GM23338 (cell line): ENCODE results near the gene IYD. TPM values are rescaled to one million over a fixed set of nuclear protein-coding genes. Genes with fewer than 3 reads are reported as not detected.

Experiments
- ATAC-seq: fragments of 200-7000 bp; cut with Tn5 transposase; 3 replicates; pipeline ENCODE4 v1.9.1; 2020
- DNase-seq: peaks from one replicate; pipeline ENCODE4 v3.0.0-alpha.2; 2015; ENCODE audit warnings: low spot score
- H2AFZ ChIP-seq: fragments of 200-600 bp; sonication (generic); 2 replicates; pipeline ENCODE4 v1.8.0; 2016; ENCODE audit warnings: antibody characterized with exemption, mild to moderate bottlenecking, moderate library complexity
- H3F3A ChIP-seq: fragments of 200-600 bp; sonication (generic); replicated peaks from 2 replicates; pipeline ENCODE4 v1.8.0; 2017; ENCODE audit warnings: antibody characterized with exemption, mixed run types, low read depth
- H3K27ac ChIP-seq: fragments of 200-600 bp; sonication (generic); 2 replicates; pipeline ENCODE4 v1.6.1; 2016; ENCODE audit warnings: low read depth
- H3K27me3 ChIP-seq: fragments of 200-600 bp; sonication (generic); 2 replicates; pipeline ENCODE4 v1.8.0; 2016; ENCODE audit warnings: mild to moderate bottlenecking, mixed run types, moderate library complexity; ENCODE audit not compliant: insufficient read depth
- H3K36me3 ChIP-seq: fragments of 200-600 bp; sonication (generic); 2 replicates; pipeline ENCODE4 v1.8.0; 2016; ENCODE audit warnings: mild to moderate bottlenecking; ENCODE audit not compliant: insufficient read depth
- H3K4me1 ChIP-seq: fragments of 200-600 bp; sonication (generic); 2 replicates; pipeline ENCODE4 v1.8.0; 2016; ENCODE audit warnings: mild to moderate bottlenecking, moderate library complexity; ENCODE audit not compliant: insufficient read depth
- H3K4me2 ChIP-seq: fragments of 200-600 bp; sonication (generic); 2 replicates; pipeline ENCODE4 v1.7.1; 2017; ENCODE audit warnings: mixed run types
- H3K4me3 ChIP-seq: fragments of 200-600 bp; sonication (generic); 2 replicates; pipeline ENCODE4 v1.6.1; 2016; ENCODE audit warnings: mixed run types
- H3K79me2 ChIP-seq: fragments of 200-600 bp; sonication (generic); replicated peaks from 2 replicates; pipeline ENCODE4 v1.8.0; 2017; ENCODE audit warnings: mild to moderate bottlenecking; ENCODE audit not compliant: insufficient read depth
- H3K9me2 ChIP-seq: fragments of 200-600 bp; sonication (generic); 2 replicates; pipeline ENCODE4 v1.8.0; 2017; ENCODE audit not compliant: insufficient read depth
- H4K20me1 ChIP-seq: fragments of 200-600 bp; sonication (generic); replicated peaks from 2 replicates; pipeline ENCODE4 v1.8.0; 2017; ENCODE audit warnings: mild to moderate bottlenecking; ENCODE audit not compliant: insufficient read depth
- H3K27ac Mint-ChIP-seq: 2 replicates; pipeline ENCODE4 v1.8.0; 2020; ENCODE audit warnings: inconsistent platforms, mild to moderate bottlenecking, moderate library complexity, mixed read lengths
- H3K27me3 Mint-ChIP-seq: 3 replicates; pipeline ENCODE4 v1.8.0; 2022; ENCODE audit warnings: low read depth, mild to moderate bottlenecking, moderate library complexity, mixed read lengths, inconsistent platforms; ENCODE audit not compliant: insufficient read depth, poor library complexity
- H3K36me3 Mint-ChIP-seq: 3 replicates; pipeline ENCODE4 v1.8.0; 2021; ENCODE audit warnings: low read depth, mild to moderate bottlenecking, inconsistent platforms, moderate library complexity, mixed read lengths
- H3K4me1 Mint-ChIP-seq: 3 replicates; pipeline ENCODE4 v1.8.0; 2020; ENCODE audit warnings: mild to moderate bottlenecking, inconsistent platforms, mixed read lengths
- H3K4me3 Mint-ChIP-seq: 3 replicates; pipeline ENCODE4 v1.8.0; 2021; ENCODE audit warnings: moderate library complexity, mild to moderate bottlenecking, inconsistent platforms, mixed read lengths
- H3K9me3 Mint-ChIP-seq: 3 replicates; pipeline ENCODE4 v1.8.0; 2020; ENCODE audit warnings: moderate library complexity, mild to moderate bottlenecking, inconsistent platforms, mixed read lengths
- CREB1 ChIP-seq: fragments of 250-450 bp; sonication (Bioruptor Pico); IDR thresholded peaks from 2 replicates; pipeline ENCODE4 v1.5.0; 2020; ENCODE audit warnings: low read depth, mild to moderate bottlenecking, moderate library complexity
- CTCF ChIP-seq, 2 experiments: fragments of 200-600 bp in 1 of 2; sonication (generic) in 1 of 2; conservative IDR thresholded peaks; 2 replicates each; pipeline versions ENCODE4 v1.5.1 to v1.6.1; 2016 to 2017; ENCODE audit warnings: antibody characterized with exemption in 2 of 2, low read depth in 2 of 2, mild to moderate bottlenecking in 2 of 2, moderate library complexity in 1 of 2
- ETS1 ChIP-seq: IDR thresholded peaks from 2 replicates; pipeline ENCODE4 v1.6.1; 2016; ENCODE audit warnings: antibody characterized with exemption
- JUNB ChIP-seq: IDR thresholded peaks from one replicate; pipeline ENCODE4 v1.6.1; 2016; ENCODE audit warnings: antibody characterized with exemption; ENCODE audit not compliant: unreplicated experiment
- STAT1 ChIP-seq: IDR thresholded peaks from one replicate; pipeline ENCODE4 v1.6.1; 2016; ENCODE audit warnings: antibody characterized with exemption; ENCODE audit not compliant: unreplicated experiment
- ZNF114 ChIP-seq: fragments of 250-450 bp; sonication (Bioruptor Pico); IDR thresholded peaks from 2 replicates; pipeline ENCODE4 v1.5.0; 2020; ENCODE audit warnings: mild to moderate bottlenecking, moderate library complexity
- ZNF331 ChIP-seq: fragments of 250-450 bp; sonication (Bioruptor Pico); IDR thresholded peaks from 2 replicates; pipeline ENCODE4 v1.5.0; 2020; ENCODE audit warnings: low read depth, mild to moderate bottlenecking, moderate library complexity
- ZNF462 ChIP-seq: fragments of 250-450 bp; sonication (Bioruptor Pico); IDR thresholded peaks from 2 replicates; pipeline ENCODE4 v1.5.0; 2020; ENCODE audit warnings: mild to moderate bottlenecking, moderate library complexity
- polyA plus RNA-seq: library from polyadenylated mRNA; unstranded; fragments of >200 nt; fragmentation: Nextera tagmentation; extraction: Ambion mirVana; gene quantifications from 2 replicates; pipeline ENCODE4 v1.2.1, GENCODE V29; 2016
- total RNA-seq: library from RNA; depleted of rRNA; stranded (reverse); fragments of >200 nt; shearing (Covaris generic); gene quantifications from 2 replicates; pipeline ENCODE4 v1.2.3, GENCODE V29; 2014

The IYD gene
- total and polyA plus RNA-seq, 2 experiments from 2014 or later: not detected

- no peak overlapping the region for H3K27ac ChIP-seq
- no peaks in the 10 kb centered on the region for H3F3A ChIP-seq
- no peaks in the 10 kb centered on the region for H3K79me2 ChIP-seq
- Mint-ChIP-seq H3K9me3 (no peaks in the 10 kb centered on the region), H3K27ac (no peak overlapping the region), H3K27me3 (peaks cover 7% of the 10 kb centered on the region), H3K4me3 (no peak overlapping the region), H3K4me1 (no peaks in the 10 kb centered on the region), H3K36me3 (no peaks in the 10 kb centered on the region)
- H3K4me1 ChIP-seq: no peaks in the 10 kb centered on the region
- no peak overlapping the region for H2AFZ ChIP-seq
- peak; percentile 35; the same call in 2 of the 3 replicates for ATAC-seq
- TF ChIP-seq JUNB (no peak), CTCF (conservative IDR thresholded peaks at IDR 0.05; ENCODE audit: low read depth in 2 of 2) (peak; percentile 85 to 94)
- H3K36me3 ChIP-seq: no peaks in the 10 kb centered on the region
- no peak overlapping the region for H3K4me2 ChIP-seq
- H3K9me2 ChIP-seq: no peaks in the 10 kb centered on the region
- H3K27me3 ChIP-seq: no peaks in the 10 kb centered on the region
- DNase-seq: peak; percentile 73
- no peak overlapping the region for H3K4me3 ChIP-seq
- no peaks in the 10 kb centered on the region; the same call in 1 of the 2 replicates for H4K20me1 ChIP-seq
Observed at GRCh38 chr6:150334790-150335783, 33.7 kb upstream of the IYD start.

- no peak for ATAC-seq
- no peaks in the 10 kb centered on the region; the same call in 1 of the 2 replicates for H4K20me1 ChIP-seq
- no peaks in the 10 kb centered on the region for H3K9me2 ChIP-seq
- TF ChIP-seq CTCF (conservative IDR thresholded peaks at IDR 0.05; ENCODE audit: low read depth in 2 of 2): no peak
- TF ChIP-seq JUNB: no peak
- no peak for TF ChIP-seq ZNF114 (CRISPR knock-in tag)
- no peak for TF ChIP-seq ETS1
- TF ChIP-seq ZNF331: no peak
- TF ChIP-seq CREB1 (CRISPR knock-in tag): no peak
- no peak for TF ChIP-seq STAT1
- no peak for TF ChIP-seq ZNF462 (CRISPR knock-in tag)
- Mint-ChIP-seq H3K27ac (no peak overlapping the region), H3K4me3 (no peak overlapping the region), H3K27me3 (peaks cover 7% of the 10 kb centered on the region), H3K9me3 (no peaks in the 10 kb centered on the region), H3K36me3 (no peaks in the 10 kb centered on the region), H3K4me1 (no peaks in the 10 kb centered on the region)
- H3K27ac ChIP-seq: no peak overlapping the region
- H3F3A ChIP-seq: no peaks in the 10 kb centered on the region
- no peaks in the 10 kb centered on the region for H3K27me3 ChIP-seq
- no peak overlapping the region for H3K4me2 ChIP-seq
- no peaks in the 10 kb centered on the region for H3K79me2 ChIP-seq
- H2AFZ ChIP-seq: no peak overlapping the region
- DNase-seq: no peak
- no peaks in the 10 kb centered on the region for H3K36me3 ChIP-seq
- H3K4me3 ChIP-seq: no peak overlapping the region
- no peaks in the 10 kb centered on the region for H3K4me1 ChIP-seq
Observed at GRCh38 chr6:150336299-150336698, 32.5 kb upstream of the IYD start.
